ENCODE data around the gene CBARP.

CBARP gene

GRCh38 chr19:1241417-1242095 lies 3.8 kb upstream of the CBARP start, which contains the start of gene ATP5F1D:
ATP5F1D (plus strand) TSS chr19:1241751; CDS start chr19:1241851, 100 bp downstream.
- no peak for TF ChIP-seq CTCF (IDR thresholded peaks at IDR 0.05; ENCODE audit: control extremely low read depth, extremely low read depth, low read depth, missing control alignments)
- POLR2A ChIA-PET: interaction anchor here (1.2 to 2.3 kb wide), 3 partner anchors 25 to 202 kb away, joined by 3 to 11 read pairs (median 3); partner anchors contain the start of genes ABCA7 and CIRBP
- DNase-seq (ENCODE audit: extremely low spot score): peak; percentile 96
- CTCF ChIA-PET: interaction anchor here (1.0 to 9.8 kb wide), 8 partner anchors 16 to 319 kb away, joined by 3 to 491 read pairs (median 4); partner anchors contain the start of genes ABCA7 and CIRBP

- CTCF ChIA-PET: interaction anchor here (0.7 to 9.8 kb wide), 12 partner anchors 11 to 318 kb away, joined by 3 to 491 read pairs (median 4); partner anchors contain the start of genes ABCA7, CIRBP and WDR18
- POLR2A ChIA-PET: interaction anchor here (1.2 to 2.3 kb wide), 3 partner anchors 25 to 201 kb away, joined by 3 to 11 read pairs (median 3); partner anchors contain the start of genes ABCA7 and CIRBP
These were observed 3.1 kb upstream of the CBARP start for GRCh38 chr19:1240925-1241324.

GRCh38 chr19:1239796-1240737 lies 2.3 kb upstream of the CBARP start:
- ChIA-PET POLR2A (interaction anchor here (2.3 kb wide), 1 partner anchor 29 kb away, joined by 11 read pairs; the partner anchor contains the start of gene CIRBP), CTCF (interaction anchor here (0.7 to 9.8 kb wide), 9 partner anchors 10 to 318 kb away, joined by 3 to 491 read pairs (median 3); partner anchors contain the start of genes CIRBP and WDR18)
- peak; percentile 96 for DNase-seq (ENCODE audit: extremely low spot score)
- peak; percentile 78 for TF ChIP-seq CTCF (IDR thresholded peaks at IDR 0.05; ENCODE audit: control extremely low read depth, extremely low read depth, low read depth, missing control alignments)

More at GRCh38 chr19:1240925-1241324, 3.1 kb upstream of the CBARP start:
- no peak for TF ChIP-seq CTCF (IDR thresholded peaks at IDR 0.05; ENCODE audit: control extremely low read depth, extremely low read depth, low read depth, missing control alignments)
- DNase-seq (ENCODE audit: extremely low spot score): no peak

GRCh38 chr19:1239420-1239795 lies 1.6 kb upstream of the CBARP start:
- no peak for TF ChIP-seq CTCF (IDR thresholded peaks at IDR 0.05; ENCODE audit: control extremely low read depth, extremely low read depth, low read depth, missing control alignments)
- no peak for DNase-seq (ENCODE audit: extremely low spot score)
- CTCF ChIA-PET: interaction anchor here (1.8 to 9.8 kb wide), 2 partner anchors 22 to 126 kb away, joined by 6 to 491 read pairs; partner anchors contain the start of gene CIRBP
- POLR2A ChIA-PET: no interaction called here

GRCh38 chr19:1238369-1239303 lies 831 bp upstream of the CBARP start:
- ChIA-PET POLR2A (no interaction called here), CTCF (interaction anchor here (1.2 to 9.8 kb wide), 4 partner anchors 18 to 125 kb away, joined by 4 to 491 read pairs (median 5); partner anchors contain the start of gene CIRBP)
- no peak for DNase-seq (ENCODE audit: extremely low spot score)
- no peak for TF ChIP-seq CTCF (IDR thresholded peaks at IDR 0.05; ENCODE audit: control extremely low read depth, extremely low read depth, low read depth, missing control alignments)
